H1 (cell line): Measurements from ENCODE around the gene PDE8A. TPM values are rescaled to one million over a fixed set of nuclear protein-coding genes. Genes with fewer than 3 reads are reported as not detected.

ENCODE experiments used
- CTCF ChIA-PET: fragments of 300-600 bp; sonication (Branson Sonifier 250); formaldehyde crosslinking; loops from one replicate; lab custom pipeline; 2021; ENCODE audit not compliant: partially characterized antibody; lab: Charles Lee
- POLR2A ChIA-PET: fragments of 300-600 bp; sonication (Branson Sonifier 250); formaldehyde crosslinking; loops from one replicate; lab custom pipeline; 2021; ENCODE audit warnings: inconsistent platforms; ENCODE audit not compliant: partially characterized antibody; lab: Charles Lee
- DNase-seq, 2 experiments: peaks; one replicate each; pipeline versions ENCODE4 v3.0.0 to v3.0.0-alpha.2; 2010 to 2022; ENCODE audit warnings: low spot score in 2 of 2, low read depth in 1 of 2, mixed read lengths in 1 of 2
- FAIRE-seq: peaks from 2 replicates; lab custom pipeline; 2011; peaks lifted over from hg19 to GRCh38; lab: Jason Lieb, UNC
- H2AFZ ChIP-seq: 2 replicates; pipeline ENCODE4 v1.8.1; 2012; ENCODE audit warnings: low read length, inconsistent platforms
- H2AK5ac ChIP-seq: 2 replicates; pipeline ENCODE4 v1.6.1; 2013; ENCODE audit warnings: low read depth, low read length
- H2BK120ac ChIP-seq: replicated peaks from 2 replicates; pipeline ENCODE3; 2013; ENCODE audit warnings: low read depth, low read length, inconsistent platforms
- H2BK12ac ChIP-seq: 2 replicates; pipeline ENCODE4 v1.6.1; 2013; ENCODE audit warnings: low read depth, low read length
- H2BK15ac ChIP-seq: 2 replicates; pipeline ENCODE4 v1.6.1; 2013; ENCODE audit warnings: low read length
- H2BK20ac ChIP-seq: 2 replicates; pipeline ENCODE4 v1.6.1; 2013; ENCODE audit warnings: low read length
- H2BK5ac ChIP-seq: 2 replicates; pipeline ENCODE4 v1.6.1; 2013; ENCODE audit warnings: low read depth, low read length
- H3K14ac ChIP-seq: 2 replicates; pipeline ENCODE4 v1.6.1; 2013; ENCODE audit warnings: inconsistent platforms; ENCODE audit not compliant: insufficient read length
- H3K18ac ChIP-seq: 2 replicates; pipeline ENCODE4 v1.6.1; 2013; ENCODE audit warnings: low read length; ENCODE audit errors: extremely low read depth
- H3K23ac ChIP-seq: 2 replicates; pipeline ENCODE4 v1.6.1; 2013; ENCODE audit warnings: inconsistent platforms; ENCODE audit not compliant: insufficient read length
- H3K23me2 ChIP-seq: 2 replicates; pipeline ENCODE4 v1.6.1; 2013; ENCODE audit warnings: low read depth, low read length
- H3K27ac ChIP-seq: 2 replicates; pipeline ENCODE4 v1.6.1; 2011; ENCODE audit warnings: low read depth, low read length, inconsistent platforms
- H3K27me3 ChIP-seq, 4 experiments: replicated peaks in 1 of 4; 1 replicate in 1 of 4; 2 replicates in 3 of 4; pipeline versions ENCODE4 v1.6.1 to v1.8.1; 2011 to 2013; ENCODE audit warnings: low read length in 3 of 4, mild to moderate bottlenecking in 3 of 4, inconsistent platforms in 2 of 4, mixed read lengths in 2 of 4, moderate library complexity in 1 of 4; ENCODE audit not compliant: control insufficient read depth in 3 of 4, insufficient read depth in 3 of 4; ENCODE audit errors: extremely low read depth in 1 of 4
- H3K36me3 ChIP-seq, 4 experiments: 2 replicates each; pipeline versions ENCODE4 v1.6.1 to v1.8.1; 2011 to 2013; ENCODE audit warnings: mild to moderate bottlenecking in 4 of 4, low read length in 3 of 4, moderate library complexity in 2 of 4, control low read depth in 1 of 4, inconsistent platforms in 1 of 4; ENCODE audit not compliant: insufficient read depth in 4 of 4, control insufficient read depth in 2 of 4
- H3K4ac ChIP-seq: replicated peaks from 2 replicates; pipeline ENCODE3; 2013; ENCODE audit warnings: low read length, low read depth, mixed read lengths, inconsistent platforms; ENCODE audit not compliant: insufficient read length
- H3K4me1 ChIP-seq, 4 experiments: replicated peaks in 1 of 4; 1 replicate in 1 of 4; 2 replicates in 3 of 4; pipeline versions ENCODE4 v1.6.1 to v1.8.1; 2011 to 2013; ENCODE audit warnings: low read length in 3 of 4, inconsistent platforms in 2 of 4, mixed read lengths in 1 of 4; ENCODE audit not compliant: insufficient read depth in 4 of 4, control insufficient read depth in 3 of 4
- H3K4me2 ChIP-seq, 2 experiments: 2 replicates each; pipeline versions ENCODE4 v1.6.1 to v1.8.1; 2011 to 2013; ENCODE audit warnings: low read depth in 2 of 2, low read length in 2 of 2, control low read depth in 1 of 2, inconsistent platforms in 1 of 2, mild to moderate bottlenecking in 1 of 2; ENCODE audit not compliant: insufficient read depth in 1 of 2
- H3K4me3 ChIP-seq, 4 experiments: fragments of 200-600, 300-600 bp in 1 of 4; sonication (generic), shearing (Covaris generic), sonication (Bioruptor Twin) in 1 of 4; 2 replicates each; pipeline versions ENCODE4 v1.5.1 to v1.8.1; 2011 to 2016; ENCODE audit warnings: low read length in 4 of 4, low read depth in 3 of 4, control low read depth in 2 of 4, inconsistent platforms in 2 of 4, mild to moderate bottlenecking in 2 of 4, mixed read lengths in 1 of 4, moderate library complexity in 1 of 4; ENCODE audit not compliant: insufficient read depth in 2 of 4; ENCODE audit errors: extremely low read depth in 1 of 4
- H3K56ac ChIP-seq: replicated peaks from 2 replicates; pipeline ENCODE3; 2013; ENCODE audit warnings: low read depth, mild to moderate bottlenecking, mixed read lengths, low read length, inconsistent platforms; ENCODE audit not compliant: insufficient read length
- H3K79me1 ChIP-seq: 2 replicates; pipeline ENCODE4 v1.6.1; 2013; ENCODE audit warnings: low read depth, low read length, control low read depth
- H3K79me2 ChIP-seq, 2 experiments: 2 replicates each; pipeline versions ENCODE4 v1.6.1 to v1.8.1; 2012 to 2013; ENCODE audit warnings: low read length in 2 of 2, mild to moderate bottlenecking in 2 of 2, inconsistent platforms in 1 of 2; ENCODE audit not compliant: insufficient read depth in 2 of 2, control insufficient read depth in 1 of 2
- H3K9ac ChIP-seq, 4 experiments: replicated peaks in 1 of 4; 1 replicate in 1 of 4; 2 replicates in 3 of 4; pipeline versions ENCODE4 v1.6.1 to v1.8.1; 2011 to 2013; ENCODE audit warnings: low read depth in 3 of 4, low read length in 3 of 4, control low read depth in 2 of 4, mild to moderate bottlenecking in 2 of 4, moderate library complexity in 2 of 4, inconsistent platforms in 1 of 4; ENCODE audit errors: extremely low read depth in 1 of 4
- H3K9me3 ChIP-seq, 2 experiments: 2 replicates each; pipeline versions ENCODE4 v1.6.1 to v1.8.1; 2012 to 2013; ENCODE audit warnings: mild to moderate bottlenecking in 2 of 2, moderate library complexity in 2 of 2, control low read depth in 1 of 2, inconsistent platforms in 1 of 2, low read depth in 1 of 2, low read length in 1 of 2, mixed read lengths in 1 of 2; ENCODE audit not compliant: insufficient read depth in 2 of 2
- H4K20me1 ChIP-seq, 2 experiments: replicated peaks in 1 of 2; 2 replicates each; pipeline versions ENCODE3 to v1.8.1; 2011 to 2013; ENCODE audit warnings: inconsistent platforms in 2 of 2, low read length in 2 of 2, mild to moderate bottlenecking in 1 of 2; ENCODE audit not compliant: insufficient read depth in 2 of 2, control insufficient read depth in 1 of 2
- H4K5ac ChIP-seq: 2 replicates; pipeline ENCODE4 v1.6.1; 2013; ENCODE audit warnings: low read length, low read depth, mixed read lengths, inconsistent platforms; ENCODE audit not compliant: insufficient read length
- H4K8ac ChIP-seq: 2 replicates; pipeline ENCODE4 v1.8.0; 2013; ENCODE audit warnings: mild to moderate bottlenecking, moderate library complexity, low read length, inconsistent platforms; ENCODE audit not compliant: insufficient read depth; ENCODE audit errors: extremely low read depth
- H4K91ac ChIP-seq: replicated peaks from 2 replicates; pipeline ENCODE3; 2013; ENCODE audit warnings: low read length, mixed read lengths, inconsistent platforms; ENCODE audit not compliant: insufficient read length
- EP300 ChIP-seq, 2 experiments: IDR thresholded peaks; 1 replicate in 1 of 2; 2 replicates in 1 of 2; pipeline ENCODE4 v1.6.1; 2011 to 2012; ENCODE audit warnings: low read depth in 2 of 2, low read length in 2 of 2, mild to moderate bottlenecking in 2 of 2, borderline replicate concordance in 1 of 2, inconsistent platforms in 1 of 2, moderate library complexity in 1 of 2
- POU5F1 ChIP-seq: IDR thresholded peaks from 2 replicates; pipeline ENCODE4 v1.6.1; 2011; ENCODE audit warnings: low read depth, mild to moderate bottlenecking, low read length, moderate library complexity
- RAD21 ChIP-seq, 2 experiments: IDR thresholded peaks in 1 of 2; conservative IDR thresholded peaks in 1 of 2; 2 replicates each; pipeline ENCODE4 v1.6.1; 2011; ENCODE audit warnings: low read depth in 2 of 2, low read length in 2 of 2, improper control_type of control experiment in 1 of 2, inconsistent platforms in 1 of 2, mild to moderate bottlenecking in 1 of 2, moderate library complexity in 1 of 2
- RFX5 ChIP-seq: IDR thresholded peaks from 2 replicates; pipeline ENCODE4 v1.6.1; 2011; ENCODE audit warnings: low read depth, low read length, improper control_type of control experiment, borderline replicate concordance
- RNF2 ChIP-seq: fragments of 200-900, 300-1000 bp; sonication (generic); IDR thresholded peaks from 2 replicates; pipeline ENCODE4 v1.7.1; 2016; ENCODE audit warnings: borderline replicate concordance, low read depth, mild to moderate bottlenecking, antibody characterized with exemption, low read length; ENCODE audit not compliant: poor library complexity, severe bottlenecking; ENCODE audit errors: missing control alignments
- SAP30 ChIP-seq: fragments of 300-600 bp; sonication (generic); IDR thresholded peaks from 2 replicates; pipeline ENCODE4 v1.7.1; 2012; ENCODE audit warnings: low read length, moderate library complexity, mild to moderate bottlenecking, inconsistent platforms; ENCODE audit not compliant: insufficient read depth, insufficient replicate concordance
- SP2 ChIP-seq: IDR thresholded peaks from 2 replicates; pipeline ENCODE4 v1.6.1; 2012; ENCODE audit warnings: mild to moderate bottlenecking, low read length, inconsistent platforms
- SRF ChIP-seq: IDR thresholded peaks from 2 replicates; pipeline ENCODE4 v1.6.1; 2011; ENCODE audit warnings: mild to moderate bottlenecking, low read depth, low read length, moderate library complexity
- TAF1 ChIP-seq: IDR thresholded peaks from 2 replicates; pipeline ENCODE4 v1.6.1; 2011; ENCODE audit warnings: mild to moderate bottlenecking, low read depth, low read length
- WGBS, 2 experiments: shearing (Covaris generic) in 1 of 2; methylation state at CpG; one replicate each; pipeline versions ENCODE4 v1.1.6 to v1.1.7; 2013 to 2015; ENCODE audit warnings: low lambda C conversion rate in 2 of 2, mixed read lengths in 2 of 2, inconsistent platforms in 1 of 2, low coverage in 1 of 2, missing lambda C conversion rate in 1 of 2; ENCODE audit not compliant: insufficient replicate concordance in 2 of 2, insufficient coverage in 1 of 2, insufficient read length in 1 of 2; ENCODE audit errors: extremely low coverage in 1 of 2, missing lambda C conversion rate in 1 of 2; 5-methylcytosine and 5-hydroxymethylcytosine counted together
- polyA plus RNA-seq, 7 experiments: library from polyadenylated mRNA; depleted of rRNA in 3 of 7; stranded (reverse) in 5 of 7; unstranded in 2 of 7; fragments of >200 nt in 5 of 7; fragments of 200-250 nt in 2 of 7; gene quantifications; 1 replicate in 5 of 7; 2 replicates in 1 of 7; 4 replicates in 1 of 7; pipeline versions ENCODE4 v1.2.1 to v1.2.3, GENCODE V29; 2011 to 2013; ENCODE audit warnings: missing spikeins in 2 of 7, mixed read lengths in 2 of 7
- total RNA-seq: library from RNA; stranded (reverse); fragmentation: NEBNext Ultra II Directional; extraction: Animal tissue kit (Norgen Biotek cat#: 25700); gene quantifications from 2 replicates; pipeline ENCODE4 v1.2.1, GENCODE V29; 2021
- TF ChIP-seq, protein P1 (sequence below): IDR thresholded peaks from 2 replicates; pipeline ENCODE4 v1.6.1; 2011; ENCODE audit warnings: low read depth, mild to moderate bottlenecking, low read length; ENCODE audit not compliant: insufficient read depth
- TF ChIP-seq, protein P2 (sequence below): IDR thresholded peaks from 2 replicates; pipeline ENCODE4 v1.6.1; 2011; ENCODE audit warnings: low read length, improper control_type of control experiment

The PDE8A gene
- total and polyA plus RNA-seq, 2 of the 8 experiments (the other 6 are each of a cell fraction or from before 2014, with no cell fraction given) = 6.9 to 7.8 TPM

- Histone ChIP-seq H4K5ac (no peak overlapping the region), H4K20me1 (no peaks in the 10 kb centered on the region), H3K23ac (no peak overlapping the region), H3K27ac (no peak overlapping the region), H2BK5ac (no peak overlapping the region), H3K79me1 (no peaks in the 10 kb centered on the region), H3K56ac (no peak overlapping the region), H3K14ac (no peak overlapping the region), H4K91ac (no peak overlapping the region), H3K4ac (no peak overlapping the region), H3K9me3 (no peaks in the 10 kb centered on the region), H2BK12ac (no peak overlapping the region), H3K23me2 (no peaks in the 10 kb centered on the region), H3K9ac (no peak overlapping the region), H3K36me3 (no peaks in the 10 kb centered on the region), H3K4me2 (no peak overlapping the region), H3K27me3 (no peaks in the 10 kb centered on the region), H2BK120ac (no peak overlapping the region), H3K79me2 (no peaks in the 10 kb centered on the region), H3K4me3 (no peak overlapping the region), H3K4me1 (peaks cover 0 to 9% (median 1%) of the 10 kb centered on the region in 4 experiments; a peak in 3 of 7 replicates), H2BK20ac (no peak overlapping the region), H4K8ac (no peak overlapping the region), H2AK5ac (no peak overlapping the region), H3K18ac (no peak overlapping the region), H2BK15ac (no peak overlapping the region), H2AFZ (0 out of 2 replicates have a peak overlapping the region, but pooled peaks have one; percentile 22)
- ChIA-PET POLR2A (no interaction called here), CTCF (interaction anchor here (0.6 to 3.2 kb wide), 19 partner anchors 9 to 365 kb away, joined by 3 to 27 read pairs (median 4); no protein-coding TSS in a partner anchor)
- WGBS, 2 experiments = 92% methylated on average over 1 of the region's 1 CpG; no CpG with 5 or more reads in 1 of the 2 experiments
- DNase-seq (no peak), FAIRE-seq (no peak)
- TF ChIP-seq RFX5 = no peak
- TF ChIP-seq, protein P1, sequence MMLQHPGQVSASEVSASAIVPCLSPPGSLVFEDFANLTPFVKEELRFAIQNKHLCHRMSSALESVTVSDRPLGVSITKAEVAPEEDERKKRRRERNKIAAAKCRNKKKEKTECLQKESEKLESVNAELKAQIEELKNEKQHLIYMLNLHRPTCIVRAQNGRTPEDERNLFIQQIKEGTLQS = no peak
- no peak for TF ChIP-seq SAP30
- no peak for TF ChIP-seq TAF1
- TF ChIP-seq, protein P2, sequence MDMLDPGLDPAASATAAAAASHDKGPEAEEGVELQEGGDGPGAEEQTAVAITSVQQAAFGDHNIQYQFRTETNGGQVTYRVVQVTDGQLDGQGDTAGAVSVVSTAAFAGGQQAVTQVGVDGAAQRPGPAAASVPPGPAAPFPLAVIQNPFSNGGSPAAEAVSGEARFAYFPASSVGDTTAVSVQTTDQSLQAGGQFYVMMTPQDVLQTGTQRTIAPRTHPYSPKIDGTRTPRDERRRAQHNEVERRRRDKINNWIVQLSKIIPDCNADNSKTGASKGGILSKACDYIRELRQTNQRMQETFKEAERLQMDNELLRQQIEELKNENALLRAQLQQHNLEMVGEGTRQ = no peak
- no peak for TF ChIP-seq POU5F1
- no peak for TF ChIP-seq SRF
- no peak for TF ChIP-seq SP2
- no peak for TF ChIP-seq RNF2
- TF ChIP-seq EP300 (IDR thresholded peaks at IDR 0.05; ENCODE audit: borderline replicate concordance in 1 of 2, low read depth in 2 of 2, low read length in 2 of 2) = no peak
- no peak for TF ChIP-seq RAD21 (IDR thresholded peaks at IDR 0.05 in 1 of 2, conservative IDR thresholded peaks at IDR 0.05 in 1 of 2; ENCODE audit: low read depth in 2 of 2, low read length in 2 of 2)
Measured at GRCh38 chr15:84953726-84954125, 27.9 kb upstream of the PDE8A start.
